DMS114 treated with DMSO at 0.1 percent for 48 hours (cell line): Measurements from ENCODE around the gene PRLR.
"Not testable (repeated sequence)": the region's sequence is repeated elsewhere in the genome, so short reads cannot be mapped to it uniquely, and the experiment has no call there.

Experiments used
- DNase-seq: peaks from one replicate; lab custom pipeline; 2025; ENCODE audit not compliant: unreplicated experiment; lab: John Stamatoyannopoulos, UW

PRLR gene

DNA sequence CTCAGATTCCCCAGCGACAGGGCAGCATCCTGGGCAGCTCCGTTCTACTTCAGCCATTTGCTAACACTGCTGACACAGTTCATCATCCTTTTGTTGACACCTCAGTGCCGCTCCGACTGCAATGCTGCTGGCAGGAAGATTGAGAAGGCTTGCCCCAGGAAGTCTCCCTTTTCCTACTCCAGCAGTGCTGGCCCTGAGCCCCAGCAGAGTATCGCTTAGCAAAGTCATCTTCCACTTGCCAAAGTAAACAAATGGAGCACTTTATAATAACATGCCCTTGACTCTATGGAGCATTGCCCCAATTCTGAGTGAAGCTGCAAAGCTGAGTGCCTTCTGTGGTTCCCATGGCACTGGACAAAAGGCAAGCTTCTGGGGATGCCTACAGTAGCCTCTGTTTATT, 32.2 kb downstream of the PRLR start:
- DNase-seq = no peak

DNA sequence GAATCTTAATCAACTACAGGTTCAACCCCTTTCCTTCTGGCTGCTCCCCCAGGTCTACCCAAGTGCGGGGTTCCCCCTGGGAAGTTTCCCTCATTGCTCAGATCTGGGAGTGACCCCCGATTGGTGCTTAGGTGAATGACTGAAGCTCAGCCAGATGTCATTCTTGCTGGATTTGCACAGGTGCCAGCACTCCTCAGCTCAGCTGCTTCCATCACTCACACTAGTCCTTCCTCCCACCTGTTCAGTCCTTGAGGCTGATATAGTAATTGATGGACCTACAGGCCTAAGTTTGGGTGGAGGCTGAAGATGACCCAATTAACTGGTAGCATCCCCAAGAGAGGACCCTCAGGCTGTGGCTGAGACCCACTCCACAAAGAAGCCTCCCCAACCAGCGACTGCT, 32.9 kb downstream of the PRLR start:
- DNase-seq = no peak

DNA sequence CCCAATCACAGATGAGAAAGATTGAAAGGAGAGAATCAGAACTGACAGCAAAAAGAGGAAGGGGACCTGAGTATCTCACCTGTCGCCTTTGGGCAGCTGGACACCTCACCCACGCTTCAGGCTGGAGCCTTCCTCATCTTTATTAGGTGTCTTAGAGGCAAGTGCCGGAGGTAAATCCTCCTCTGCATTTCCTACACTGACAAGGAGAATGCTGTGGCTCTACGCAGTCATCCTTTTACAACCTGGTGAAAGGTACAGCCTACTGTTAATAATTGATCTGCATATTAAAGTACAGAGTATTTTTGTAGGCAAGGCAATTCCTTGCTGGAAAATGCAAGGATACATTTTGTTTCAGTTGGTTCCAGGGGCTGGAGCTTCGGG, 34.8 kb downstream of the PRLR start:
- no peak for DNase-seq

DNA sequence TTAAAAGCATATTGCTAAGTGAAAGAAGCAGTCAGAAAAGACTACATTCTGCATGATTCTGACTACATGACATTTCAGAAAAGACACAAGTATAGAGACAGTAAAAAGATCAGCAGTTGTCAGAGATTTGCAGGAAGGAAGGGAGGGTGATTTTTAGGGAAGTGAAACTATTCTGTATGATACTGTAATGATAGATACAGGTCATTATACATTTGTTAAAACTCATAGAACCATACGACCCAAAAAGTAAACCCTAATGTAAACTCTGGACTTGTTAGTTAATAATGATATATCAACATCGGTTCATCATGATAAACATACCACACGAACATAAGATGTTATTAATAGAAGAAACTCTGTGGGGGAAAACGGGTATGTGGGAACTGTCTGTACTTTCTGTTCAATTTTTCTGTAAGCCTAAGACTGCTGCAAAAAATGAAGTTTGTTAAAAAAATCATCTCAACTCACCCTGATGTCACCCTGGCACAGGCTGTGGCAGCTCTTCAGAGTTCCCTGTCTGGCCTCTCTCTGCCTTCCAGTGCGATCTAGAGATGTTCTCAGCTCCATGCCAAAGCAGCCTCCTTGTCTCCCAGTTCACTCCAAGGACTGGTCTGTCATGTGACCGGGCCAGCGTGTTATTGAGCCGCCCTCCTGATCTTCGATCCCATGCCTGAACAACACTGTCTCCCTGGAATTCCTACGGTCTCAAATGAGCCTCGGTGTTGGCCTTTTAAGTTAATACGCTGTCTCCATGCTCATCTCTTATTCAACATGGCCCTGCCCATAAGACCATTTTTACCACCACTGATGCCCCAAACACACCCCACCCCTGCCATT, 35.4 kb downstream of the PRLR start:
- no peak for DNase-seq

DNA sequence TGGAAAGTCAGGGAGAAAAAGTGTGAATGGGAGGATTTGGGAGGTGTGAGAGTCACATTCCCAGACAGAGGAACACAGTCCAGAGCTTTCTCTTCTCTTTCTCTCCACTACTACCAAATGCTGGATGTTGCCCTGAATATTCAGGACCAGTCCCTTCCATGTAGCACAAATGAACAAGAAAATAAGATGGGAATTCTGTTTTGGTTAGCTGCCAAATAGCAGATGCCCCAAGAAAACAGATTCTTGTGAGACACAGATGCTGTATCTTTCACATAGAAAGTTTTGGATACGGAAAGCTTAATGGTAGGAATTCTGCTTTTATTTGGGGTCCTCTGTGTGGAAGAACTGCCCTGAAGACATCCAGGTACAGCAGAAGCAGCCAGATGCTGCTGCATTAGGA, 37.8 kb downstream of the PRLR start:
- no peak for DNase-seq

DNA sequence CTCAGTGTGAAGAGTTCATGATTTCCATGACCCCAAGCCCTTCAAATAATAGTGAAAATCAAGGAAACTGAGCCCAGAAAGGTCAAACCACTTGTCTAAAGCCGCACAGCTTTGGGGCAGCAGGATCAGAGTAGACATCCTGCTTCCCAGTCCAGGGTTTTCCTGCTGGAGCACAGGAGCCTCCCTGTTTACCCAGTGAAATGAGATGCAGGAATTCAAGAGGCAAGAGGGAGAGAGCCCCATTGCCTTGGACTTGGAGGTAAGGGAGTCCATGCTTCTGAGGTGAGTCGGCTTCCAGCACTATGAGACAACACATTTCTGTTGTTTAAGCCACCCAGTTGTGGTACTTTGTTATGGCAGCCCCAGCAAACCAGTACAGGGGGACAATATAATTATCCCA, 40.5 kb downstream of the PRLR start:
- not testable (repeated sequence) for DNase-seq

DNA sequence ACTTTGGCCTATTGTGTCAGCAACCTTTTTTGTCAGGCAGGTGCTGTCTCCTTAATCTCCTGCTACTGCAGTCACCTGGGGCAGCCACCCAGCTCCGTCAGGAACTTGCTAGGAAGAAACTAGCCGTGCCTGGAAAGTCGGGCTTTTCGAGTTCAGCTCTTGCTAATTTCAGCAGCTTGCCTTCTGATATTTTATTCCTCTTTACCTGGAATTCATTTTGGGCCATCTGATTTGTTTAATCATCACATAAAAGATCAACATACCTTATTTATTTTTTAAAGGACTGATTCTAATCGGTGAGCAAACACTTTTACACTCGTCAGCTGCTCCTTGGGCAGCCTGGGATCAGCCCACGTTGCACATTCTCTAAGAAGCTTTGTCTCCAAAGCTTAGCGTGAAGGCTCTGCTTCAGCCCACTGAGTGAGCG, 42.2 kb downstream of the PRLR start:
- no peak for DNase-seq

DNA sequence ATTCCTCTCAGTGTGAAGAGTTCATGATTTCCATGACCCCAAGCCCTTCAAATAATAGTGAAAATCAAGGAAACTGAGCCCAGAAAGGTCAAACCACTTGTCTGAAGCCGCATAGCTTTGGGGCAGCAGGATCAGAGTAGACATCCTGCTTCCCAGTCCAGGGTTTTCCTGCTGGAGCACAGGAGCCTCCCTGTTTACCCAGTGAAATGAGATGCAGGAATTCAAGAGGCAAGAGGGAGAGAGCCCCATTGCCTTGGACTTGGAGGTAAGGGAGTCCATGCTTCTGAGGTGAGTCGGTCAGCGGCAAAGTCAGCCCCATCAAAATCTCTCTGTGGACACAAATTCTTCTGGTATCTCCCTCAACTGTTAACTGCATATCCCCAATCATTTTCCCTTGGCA, 42.7 kb downstream of the PRLR start:
- not testable (repeated sequence) for DNase-seq

DNA sequence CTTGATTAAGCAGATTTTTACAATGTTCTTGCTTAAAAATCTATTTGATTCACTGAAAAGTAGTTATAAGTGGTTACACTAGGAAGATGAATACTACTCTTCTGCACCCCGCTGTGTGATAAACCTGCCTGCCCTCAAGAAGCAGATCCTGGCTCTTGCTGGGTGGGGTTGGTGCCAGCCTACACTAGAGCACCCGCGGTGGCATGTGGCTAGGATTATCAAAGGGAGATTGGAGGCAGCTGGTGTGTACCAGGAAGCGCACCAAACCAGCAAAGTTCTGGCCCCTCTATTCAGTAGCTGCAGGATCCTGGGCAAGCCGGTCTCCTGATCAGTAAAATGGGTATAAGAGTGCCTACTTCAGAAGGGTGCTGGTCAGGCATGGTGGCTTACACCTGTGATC, 43.5 kb downstream of the PRLR start:
- no peak for DNase-seq

DNA sequence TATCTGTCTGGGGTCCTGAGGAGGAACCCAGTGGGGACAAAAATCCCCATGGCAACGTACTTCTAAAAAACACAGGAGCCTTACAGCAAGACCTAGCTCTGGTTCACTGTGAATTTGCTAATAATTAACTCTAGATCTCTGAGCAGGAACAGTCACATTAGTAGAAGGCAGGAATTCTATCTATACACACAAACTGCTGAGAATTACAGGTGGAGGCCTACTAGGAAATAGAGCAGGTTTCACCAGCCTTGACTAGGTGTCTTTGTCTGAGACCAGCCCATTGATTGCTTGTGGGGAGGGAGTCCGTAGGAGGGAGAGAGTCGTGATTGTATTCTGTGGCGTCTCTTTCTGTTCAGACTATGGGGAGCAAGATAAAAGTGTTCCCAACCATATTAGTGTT, 44.8 kb downstream of the PRLR start:
- no peak for DNase-seq

DNA sequence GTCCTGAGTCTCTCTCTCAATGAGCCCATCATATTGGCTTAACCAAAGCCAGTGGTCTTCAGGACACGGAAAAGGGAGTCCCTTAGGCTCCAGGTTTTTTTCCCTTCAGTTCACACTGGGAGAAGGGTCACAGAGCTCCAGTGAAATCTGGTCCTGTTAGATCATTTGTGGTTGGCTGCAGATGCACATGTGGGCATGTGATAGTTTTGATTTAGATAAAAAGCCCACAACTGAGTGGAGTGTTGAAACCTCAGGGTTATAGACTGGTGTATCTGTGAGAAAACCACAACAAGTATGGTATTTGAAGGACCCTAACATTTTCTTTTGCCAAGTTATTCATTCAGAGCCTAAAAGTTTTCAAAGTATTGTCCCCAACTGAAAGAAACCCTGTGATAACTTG, 46.7 kb downstream of the PRLR start:
- no peak for DNase-seq

DNA sequence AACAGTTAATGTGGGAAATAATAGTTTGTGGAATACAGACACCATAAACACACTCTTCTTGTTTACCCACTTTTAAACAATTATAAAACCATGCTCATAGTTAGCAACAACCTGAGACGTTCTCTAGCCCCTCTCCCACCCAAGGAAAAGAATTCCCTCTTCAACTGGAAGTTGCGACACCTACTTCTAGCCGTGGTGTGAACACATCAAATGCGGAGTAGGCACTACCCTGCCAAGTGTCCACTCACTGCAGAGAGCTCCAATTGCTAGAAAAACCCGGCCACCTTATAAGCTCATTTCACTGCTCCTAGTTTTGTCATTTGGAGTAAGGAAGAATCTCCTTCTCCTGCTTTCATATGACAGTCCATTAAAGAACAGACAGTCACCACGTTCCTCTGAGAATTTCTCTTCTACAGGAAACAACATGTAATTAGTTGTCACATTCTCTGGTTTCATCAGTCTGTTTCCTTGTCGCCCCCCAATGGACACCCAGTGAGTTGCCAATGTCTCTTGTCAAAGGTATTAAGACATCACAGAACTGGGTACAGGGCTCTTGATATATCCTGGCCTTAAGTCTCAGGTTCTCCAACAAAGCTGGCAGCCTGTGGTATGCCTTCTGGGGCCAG, 47.3 kb downstream of the PRLR start:
- DNase-seq = no peak

DNA sequence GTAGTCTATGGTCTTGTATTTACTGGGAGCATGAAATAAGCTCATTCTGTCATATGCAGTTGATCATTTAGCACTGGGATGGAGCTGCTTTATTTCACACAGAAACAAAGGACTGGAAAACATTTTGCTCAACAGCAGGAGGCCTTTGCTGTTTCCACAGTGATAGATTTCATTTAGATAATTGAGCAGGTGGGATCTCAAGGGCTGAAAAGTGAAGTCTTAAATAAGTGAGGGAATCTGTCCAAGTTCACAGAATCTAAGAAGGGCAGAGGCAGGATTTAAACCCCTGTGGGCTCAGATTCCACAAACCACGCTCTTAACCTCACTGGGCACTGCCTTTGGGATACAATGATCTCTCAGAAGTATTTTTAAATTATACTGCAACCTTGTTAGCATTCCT, 47.8 kb downstream of the PRLR start:
- DNase-seq = no peak

DNA sequence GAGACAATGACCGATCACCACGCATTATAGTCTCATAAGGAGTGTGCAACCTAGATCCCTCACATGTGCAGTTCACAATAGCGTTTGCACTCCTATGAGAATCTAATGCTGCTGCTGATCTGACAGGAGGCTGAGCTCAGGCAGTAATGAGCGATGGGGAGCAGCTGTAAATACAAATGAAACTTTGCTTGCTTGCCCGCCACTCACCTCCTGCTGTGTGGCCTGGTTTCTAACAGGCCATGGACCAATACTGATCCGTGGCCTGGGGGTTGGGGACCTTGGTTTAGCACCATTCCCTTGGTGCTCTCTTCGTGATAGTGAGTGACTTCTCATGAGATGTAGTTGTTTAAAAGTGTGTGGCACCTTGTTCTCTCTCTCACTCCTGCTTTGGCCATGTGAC, 50.2 kb downstream of the PRLR start:
- no peak for DNase-seq

DNA sequence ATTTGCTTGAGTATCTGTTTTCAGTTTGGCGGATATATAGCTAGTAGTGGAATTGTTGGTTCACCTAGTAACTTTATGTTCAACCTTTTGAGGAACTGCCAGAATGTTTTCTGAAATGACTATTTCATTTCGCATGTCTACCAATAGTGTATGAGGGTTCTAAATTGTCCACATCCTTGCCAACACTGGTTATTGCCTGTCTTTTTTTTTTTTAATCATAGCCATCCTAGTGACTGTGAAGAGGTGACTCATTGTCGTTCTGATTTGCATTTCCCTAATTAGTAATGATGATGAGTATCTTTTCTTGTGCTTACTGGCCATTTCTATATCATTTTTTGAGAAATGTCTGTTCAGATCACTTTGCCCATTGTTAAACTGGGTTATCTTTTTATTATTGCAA, 52.5 kb downstream of the PRLR start:
- DNase-seq = no peak

DNA sequence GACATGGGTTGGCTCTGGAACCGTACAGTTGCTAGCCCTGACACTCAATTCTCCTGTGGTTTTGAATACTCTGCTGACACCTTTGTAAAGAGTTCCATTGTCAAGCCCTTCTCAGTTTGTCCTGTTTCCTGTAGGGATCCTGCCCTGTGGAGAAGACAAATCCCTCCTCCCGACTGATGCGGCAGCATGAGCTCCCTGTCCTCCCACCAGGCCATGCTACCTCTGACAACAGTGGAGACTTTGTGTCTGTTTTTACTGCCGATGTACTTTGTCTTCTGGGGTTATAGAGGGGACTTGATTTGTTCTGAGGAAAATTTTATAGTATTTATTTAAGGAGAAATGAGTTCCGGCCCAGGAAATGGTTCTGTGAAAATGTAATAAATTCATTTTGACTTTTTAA, 57.8 kb downstream of the PRLR start:
- DNase-seq = no peak

DNA sequence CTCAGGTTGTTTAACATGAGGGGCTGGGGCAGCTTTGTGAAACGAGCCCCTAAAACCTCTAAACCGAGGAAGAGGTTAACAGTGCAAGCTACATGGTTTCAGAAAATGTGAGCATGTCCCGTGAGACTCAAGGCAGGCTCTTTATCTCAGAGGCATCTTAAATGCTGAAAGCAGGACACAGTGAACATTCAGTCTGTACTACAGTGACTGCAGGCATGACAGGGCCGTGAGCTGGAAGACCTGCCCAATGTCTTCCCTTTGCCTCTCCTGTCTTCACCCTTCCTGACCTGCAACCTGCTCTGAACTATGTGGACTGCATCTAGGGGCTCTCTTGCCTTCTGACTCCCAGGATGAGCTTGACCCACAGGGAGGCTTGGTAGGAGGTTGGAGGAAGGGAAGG, 58.3 kb downstream of the PRLR start:
- no peak for DNase-seq

DNA sequence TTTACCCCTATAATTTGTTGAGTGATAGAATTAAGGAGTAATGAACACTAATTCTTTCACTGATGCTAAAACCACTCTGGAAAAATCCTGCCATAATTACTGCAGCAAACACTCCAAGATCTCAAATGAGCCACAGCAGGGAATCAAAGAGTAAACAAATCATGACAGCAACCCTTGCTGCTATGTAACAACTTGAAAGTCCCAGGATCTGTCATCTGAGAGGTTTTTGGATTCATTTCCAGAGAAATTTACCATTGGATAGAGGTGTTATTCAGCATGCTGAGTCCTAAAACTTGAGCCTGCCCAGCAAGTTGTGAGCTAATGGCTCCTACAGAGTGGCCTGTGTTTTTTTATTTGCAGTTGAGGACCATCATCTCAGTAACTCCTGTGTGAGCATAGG, 59.2 kb downstream of the PRLR start:
- no peak for DNase-seq

DNA sequence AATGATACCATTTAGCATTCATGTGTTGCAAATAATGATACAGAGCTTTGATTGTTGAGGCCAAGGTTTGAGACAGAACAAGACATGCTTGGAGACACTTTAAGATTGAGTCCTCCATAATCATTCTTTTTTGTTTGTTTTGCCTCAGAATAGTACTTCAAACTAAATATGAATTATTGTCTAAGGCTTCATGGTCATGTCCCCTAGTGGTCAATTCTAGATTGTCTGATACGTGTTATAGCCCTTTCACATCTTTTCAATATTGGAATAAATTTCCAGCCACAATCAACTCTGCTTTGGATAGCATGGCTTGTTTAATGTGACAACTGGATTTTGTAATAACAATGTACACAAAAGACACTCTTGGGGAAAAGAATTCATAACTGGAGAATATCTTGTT, 64.2 kb downstream of the PRLR start:
- no peak for DNase-seq

DNA sequence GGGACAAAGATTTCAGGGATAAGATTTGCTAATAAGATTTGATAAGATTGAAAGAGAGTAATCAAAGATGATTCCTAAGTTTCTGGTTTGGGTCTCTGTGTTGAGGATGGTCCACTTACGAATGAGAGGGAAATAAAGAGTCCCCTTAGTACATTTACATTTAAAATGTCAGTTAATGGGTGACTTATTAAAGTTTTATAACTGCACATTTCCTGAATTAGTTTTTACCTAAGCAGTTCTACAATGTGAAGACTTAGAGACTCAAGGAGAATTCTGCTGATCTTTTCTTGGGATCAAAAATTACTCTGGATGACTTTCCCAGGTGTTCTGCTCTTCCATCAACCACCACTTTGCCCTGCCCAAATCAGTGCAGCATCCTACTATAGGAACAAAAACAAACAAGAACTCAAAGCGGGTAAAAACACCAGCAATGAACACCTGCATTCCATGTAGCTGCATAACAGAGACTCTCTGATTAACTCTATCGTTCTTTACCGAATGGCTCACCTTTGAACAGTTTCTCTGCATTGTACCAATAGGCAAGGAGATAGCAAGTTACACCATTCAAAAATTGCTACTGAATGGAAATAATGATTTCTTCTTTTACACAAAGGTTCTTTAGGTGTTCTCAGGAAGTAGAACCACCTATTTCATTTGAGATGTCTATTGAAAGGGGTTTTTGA, 65.3 kb downstream of the PRLR start:
- DNase-seq = no peak

DNA sequence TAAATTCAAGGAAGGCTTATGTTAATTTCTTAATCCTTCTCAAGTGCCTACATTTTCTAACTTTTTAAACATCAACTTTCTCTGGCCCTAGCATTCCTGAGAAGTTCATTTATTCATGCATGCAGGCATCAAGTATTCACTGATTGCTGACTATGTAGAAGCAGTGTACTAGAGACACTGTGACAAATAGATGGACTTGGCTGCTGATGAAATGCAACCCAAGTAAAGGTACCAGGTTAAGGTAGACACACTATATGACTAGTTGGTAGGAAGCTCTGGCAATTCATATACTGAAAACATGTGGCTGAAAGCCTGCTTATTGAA, 66.6 kb downstream of the PRLR start:
- no peak for DNase-seq
